NCI-H1092 (cell line): ENCODE measurements around the gene RAD51D.
"Not testable (repeated sequence)": the region's sequence is repeated elsewhere in the genome, so short reads cannot be mapped to it uniquely, and the experiment has no call there.

Experiments used
- DNase-seq: peaks from one replicate; lab custom pipeline; 2025; lab: John Stamatoyannopoulos, UW

The RAD51D gene

GRCh38 chr17:35090707-35091106 lies 29.0 kb downstream of the RAD51D start:
- DNase-seq, result not testable (repeated sequence)

- DNase-seq, result no peak
Measured at GRCh38 chr17:35089586-35090296, 29.9 kb downstream of the RAD51D start.

- peak; percentile 65 for DNase-seq
Measured at GRCh38 chr17:35088881-35089585, 30.6 kb downstream of the RAD51D start.

DNA sequence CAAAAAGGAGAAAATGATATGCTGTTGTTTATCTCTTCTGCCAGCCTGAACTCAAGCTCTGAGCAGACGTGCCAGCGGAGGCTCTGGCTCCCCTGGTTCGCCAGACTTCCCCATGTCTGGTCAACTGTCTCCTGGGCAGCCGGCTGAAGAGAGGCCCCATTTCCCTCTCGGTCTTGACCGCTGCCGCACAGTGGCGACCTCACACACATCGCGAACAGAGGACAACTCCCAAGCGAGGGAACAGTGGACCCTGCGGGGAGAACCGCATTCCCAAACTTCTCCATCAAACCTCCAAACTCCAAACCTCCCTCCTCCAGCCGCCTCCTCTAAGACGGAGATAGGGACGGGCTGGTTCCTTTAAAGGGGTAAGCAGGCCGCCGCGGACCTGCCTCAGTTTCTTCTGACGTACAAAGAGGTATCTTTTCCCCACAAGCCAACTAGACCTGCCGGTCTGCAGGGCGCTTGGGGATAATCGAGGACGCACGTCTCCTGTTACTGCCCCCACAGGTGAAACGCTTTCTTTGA lies 31.2 kb downstream of the RAD51D start:
- no peak for DNase-seq

GRCh38 chr17:35087731-35088355 lies 31.8 kb downstream of the RAD51D start:
- DNase-seq, result no peak

GRCh38 chr17:35086931-35087573 lies 32.6 kb downstream of the RAD51D start:
- no peak for DNase-seq

- no peak for DNase-seq
Measured at GRCh38 chr17:35086164-35086563, 33.5 kb downstream of the RAD51D start.

DNA sequence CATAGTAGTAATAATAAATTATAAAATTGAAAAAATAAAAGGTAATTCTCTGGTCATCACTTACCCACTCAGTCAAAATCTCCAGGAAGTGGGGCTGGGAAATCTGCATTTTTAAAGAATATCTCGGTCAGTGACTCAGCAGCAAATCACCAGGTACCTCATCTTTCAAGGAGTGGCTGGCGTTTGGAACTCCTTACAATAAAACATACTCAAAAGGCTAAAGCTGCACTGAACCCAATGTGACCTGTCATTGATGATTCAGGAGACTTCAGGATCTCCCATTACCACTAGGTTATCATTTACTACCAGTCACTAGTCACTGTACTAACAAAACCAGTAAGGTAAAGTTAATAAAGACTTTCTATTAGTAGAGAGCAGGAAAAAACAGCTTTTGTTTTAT lies 34.7 kb downstream of the RAD51D start:
- DNase-seq, result no peak

DNA sequence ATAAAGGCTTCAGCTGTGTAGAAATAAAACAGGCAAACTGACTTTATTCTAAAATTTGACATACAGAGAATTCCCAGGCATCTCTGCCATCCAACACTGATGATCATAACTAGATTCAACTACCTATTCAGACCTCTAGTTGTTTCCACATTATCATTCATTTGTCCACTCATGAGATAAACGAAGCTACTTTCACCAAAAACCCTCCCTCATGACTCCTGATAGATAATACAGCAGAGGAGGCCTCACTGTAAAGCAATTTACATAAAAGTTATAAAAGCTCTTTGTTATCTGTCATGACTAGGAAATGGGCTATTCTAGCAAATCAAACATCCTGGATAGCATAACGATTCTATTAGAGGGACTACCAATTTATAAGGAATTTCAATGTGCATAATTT lies 36.6 kb downstream of the RAD51D start:
- no peak for DNase-seq

DNA sequence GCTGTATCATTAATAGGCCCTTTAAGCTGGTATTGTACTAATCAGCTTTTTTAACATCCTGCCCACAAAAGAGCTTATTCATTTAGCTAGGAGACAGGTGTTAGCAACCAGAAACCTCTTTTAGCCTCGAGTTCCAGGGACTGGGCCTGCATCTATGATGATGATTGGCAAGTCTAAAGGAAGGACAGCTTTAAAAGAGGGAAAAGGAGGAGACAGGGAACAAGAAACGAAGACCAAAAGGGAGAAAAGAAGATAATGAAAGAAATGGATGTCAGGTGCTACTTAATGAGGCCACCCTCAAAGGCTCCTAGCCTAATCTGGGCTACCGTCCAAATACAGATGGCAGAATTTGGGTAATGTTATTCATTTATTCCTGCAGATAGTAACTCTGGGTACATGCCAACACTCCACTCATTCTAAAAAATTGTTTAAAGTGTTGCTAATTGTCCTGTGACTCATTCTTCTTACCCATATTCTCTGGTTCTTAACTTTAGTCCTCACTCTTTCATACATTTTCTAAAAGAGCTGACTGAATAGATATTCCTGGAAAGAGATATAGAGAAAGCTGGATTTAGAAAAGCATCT lies 37.5 kb downstream of the RAD51D start:
- peak; percentile 44 for DNase-seq

GRCh38 chr17:35081638-35082037 lies 38.0 kb downstream of the RAD51D start:
- DNase-seq, result no peak

GRCh38 chr17:35080536-35080935 lies 39.1 kb downstream of the RAD51D start:
- DNase-seq, result no peak

DNA sequence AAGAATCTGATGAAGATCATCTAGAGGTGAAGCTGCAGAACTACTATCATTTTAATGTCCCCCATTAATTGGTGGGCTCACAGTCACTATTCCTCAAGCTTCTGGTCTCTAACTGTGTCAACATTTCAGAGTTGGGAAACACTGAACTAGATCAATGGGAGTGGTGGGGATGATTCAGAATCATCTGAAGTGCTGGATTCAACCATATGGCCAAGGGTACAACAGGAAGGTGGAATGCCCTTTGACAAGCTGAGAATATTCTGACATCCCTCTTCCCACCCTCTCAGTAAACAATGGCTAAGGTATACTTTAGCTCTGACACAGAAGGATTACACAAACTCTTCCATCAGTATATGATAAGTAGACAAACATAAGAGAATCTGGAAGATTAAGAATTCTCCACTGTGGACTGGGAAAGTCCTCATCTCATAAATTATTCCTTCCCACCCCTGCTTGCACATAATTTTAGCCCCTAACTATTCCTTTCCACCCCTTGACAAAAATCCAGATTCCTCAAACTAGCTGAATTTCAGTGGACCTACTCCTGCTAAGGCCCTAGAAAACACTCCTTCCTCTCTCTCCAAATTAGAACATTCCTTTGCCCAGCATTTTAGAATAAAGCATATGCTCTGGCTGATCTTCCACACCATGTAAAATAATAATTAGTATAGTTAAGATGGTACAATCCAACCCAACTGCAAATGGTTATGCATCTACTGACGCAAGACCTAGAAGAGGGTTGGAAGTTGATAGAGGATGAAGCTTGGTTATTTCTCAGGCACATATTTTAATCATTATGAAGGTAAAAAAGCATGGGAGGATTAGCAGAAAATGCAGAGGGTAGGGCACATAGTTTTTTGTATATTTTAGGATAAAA lies 39.9 kb downstream of the RAD51D start:
- DNase-seq, result no peak

- no peak for DNase-seq
Measured at GRCh38 chr17:35076874-35077273, 42.8 kb downstream of the RAD51D start.

DNA sequence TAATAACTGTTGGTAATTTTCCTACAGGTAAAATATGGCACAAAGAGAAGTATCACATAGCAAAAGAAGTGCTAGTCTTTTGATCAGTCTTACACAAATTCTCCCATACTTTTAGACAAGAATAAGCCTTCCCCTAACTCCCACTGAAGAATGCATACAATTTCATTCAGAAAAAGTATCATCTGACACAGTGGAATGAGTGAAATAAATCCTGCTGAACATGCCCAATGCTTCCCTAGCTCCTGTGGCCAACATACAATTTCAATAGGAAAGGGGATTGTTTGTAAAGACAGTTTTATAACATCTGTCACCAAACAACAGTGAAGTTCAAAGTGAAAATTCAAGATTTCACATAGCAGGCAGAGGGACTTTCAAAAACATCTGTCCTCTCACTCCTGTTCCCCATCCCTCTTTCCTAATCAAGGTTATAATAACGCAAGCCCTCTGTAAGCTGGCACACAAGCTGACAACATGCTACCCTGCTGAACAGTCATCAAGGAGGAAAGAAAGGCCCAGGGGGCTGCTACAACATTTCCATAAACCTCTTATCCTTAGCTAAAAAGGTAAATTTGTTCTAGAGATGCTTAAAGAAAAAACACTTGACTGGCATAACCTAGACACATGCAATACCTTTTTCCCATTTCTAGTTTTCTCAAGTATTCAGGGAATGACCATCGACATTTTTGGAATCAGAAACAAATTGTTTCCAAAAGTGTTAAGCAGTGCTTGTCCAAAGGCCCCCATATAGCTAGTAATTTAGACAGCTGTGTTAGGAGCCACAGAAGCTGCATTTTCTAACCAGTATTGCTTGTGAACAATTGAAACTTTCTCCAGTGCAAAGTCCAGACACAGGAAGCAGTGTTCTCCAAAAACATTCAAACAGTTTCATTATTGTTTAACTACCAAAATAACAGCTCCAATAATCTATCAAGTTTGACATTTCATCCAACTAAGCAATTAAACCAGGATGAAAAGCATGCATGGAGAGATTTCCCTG lies 44.7 kb downstream of the RAD51D start:
- DNase-seq, result no peak

- no peak for DNase-seq
Measured at GRCh38 chr17:35073991-35074627, 45.6 kb downstream of the RAD51D start.

- no peak for DNase-seq
Measured at GRCh38 chr17:35073183-35073790, 46.4 kb downstream of the RAD51D start.

DNA sequence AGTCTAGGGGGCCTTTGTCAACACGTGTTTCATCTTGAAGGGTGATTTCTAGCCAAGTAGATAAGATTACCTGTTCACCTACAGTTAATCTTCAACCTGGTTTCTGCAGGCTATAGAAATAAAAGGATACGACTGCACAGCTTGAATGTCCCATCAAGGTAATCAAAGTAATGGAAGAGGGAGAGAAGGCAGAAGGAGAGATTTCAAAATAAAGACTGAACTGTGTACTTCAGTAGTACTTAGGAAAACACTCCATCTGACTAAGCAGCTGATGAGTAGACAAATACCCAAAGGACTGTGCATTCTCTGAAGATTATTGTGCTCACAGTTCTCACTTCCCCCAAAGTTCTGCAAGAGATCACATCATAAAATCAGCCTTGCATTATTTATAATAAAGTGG lies 50.3 kb downstream of the RAD51D start:
- DNase-seq, result no peak

DNA sequence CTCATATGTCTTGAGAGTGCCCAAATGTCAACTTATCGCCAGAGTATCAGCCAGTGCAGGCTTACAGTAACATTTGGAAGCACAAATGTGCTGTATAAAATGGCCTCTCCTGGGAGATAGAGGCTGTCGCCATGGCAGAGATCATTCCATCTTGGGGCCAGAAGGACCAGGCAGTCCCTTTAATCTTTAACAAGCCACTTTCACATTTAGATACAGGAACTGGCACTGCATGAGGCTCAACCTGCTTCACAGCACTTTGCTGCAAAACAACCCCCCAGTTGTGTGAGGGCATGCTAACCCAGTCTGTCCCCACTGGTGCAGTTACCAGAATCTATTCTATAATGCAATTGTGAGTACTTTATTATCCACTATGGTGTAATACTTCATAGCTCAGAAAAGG lies 51.4 kb downstream of the RAD51D start:
- DNase-seq, result no peak
